ENCODE measurements around the gene EEPD1.

DNA sequence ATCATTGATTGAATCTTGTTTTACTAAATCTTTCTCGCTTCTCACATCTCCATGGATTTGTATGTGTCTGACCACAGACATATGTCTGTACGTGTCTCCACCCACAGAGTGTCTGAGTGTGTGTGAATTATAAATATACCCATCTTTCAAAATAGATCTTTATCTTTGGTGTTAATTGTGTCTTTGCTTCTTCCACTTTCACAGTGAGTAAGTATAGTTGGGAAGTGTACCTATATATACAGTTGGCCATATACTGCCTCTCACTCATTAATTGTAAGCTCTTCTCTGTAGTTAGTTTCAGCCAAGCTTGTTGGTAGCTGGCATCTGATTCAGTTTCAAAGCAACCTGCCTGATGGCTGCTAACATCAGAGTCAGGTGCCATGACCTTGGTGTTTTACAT lies 18.4 kb downstream of the EEPD1 start:
- TF ChIP-seq, protein P1, sequence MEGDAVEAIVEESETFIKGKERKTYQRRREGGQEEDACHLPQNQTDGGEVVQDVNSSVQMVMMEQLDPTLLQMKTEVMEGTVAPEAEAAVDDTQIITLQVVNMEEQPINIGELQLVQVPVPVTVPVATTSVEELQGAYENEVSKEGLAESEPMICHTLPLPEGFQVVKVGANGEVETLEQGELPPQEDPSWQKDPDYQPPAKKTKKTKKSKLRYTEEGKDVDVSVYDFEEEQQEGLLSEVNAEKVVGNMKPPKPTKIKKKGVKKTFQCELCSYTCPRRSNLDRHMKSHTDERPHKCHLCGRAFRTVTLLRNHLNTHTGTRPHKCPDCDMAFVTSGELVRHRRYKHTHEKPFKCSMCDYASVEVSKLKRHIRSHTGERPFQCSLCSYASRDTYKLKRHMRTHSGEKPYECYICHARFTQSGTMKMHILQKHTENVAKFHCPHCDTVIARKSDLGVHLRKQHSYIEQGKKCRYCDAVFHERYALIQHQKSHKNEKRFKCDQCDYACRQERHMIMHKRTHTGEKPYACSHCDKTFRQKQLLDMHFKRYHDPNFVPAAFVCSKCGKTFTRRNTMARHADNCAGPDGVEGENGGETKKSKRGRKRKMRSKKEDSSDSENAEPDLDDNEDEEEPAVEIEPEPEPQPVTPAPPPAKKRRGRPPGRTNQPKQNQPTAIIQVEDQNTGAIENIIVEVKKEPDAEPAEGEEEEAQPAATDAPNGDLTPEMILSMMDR (IDR thresholded peaks at IDR 0.05) = no peak
- TF ChIP-seq POLR2A (IDR thresholded peaks at IDR 0.05) = no peak
